Fibroblast of mammary gland (primary cell): Measurements from ENCODE around the gene SPSB3.
"Not testable (repeated sequence)": the region's sequence is repeated elsewhere in the genome, so short reads cannot be mapped to it uniquely, and the experiment has no call there.

Experiments used
- DNase-seq: peaks from one replicate; pipeline ENCODE4 v3.0.0-alpha.2; 2010; ENCODE audit warnings: low read depth
- H3K4me3 ChIP-seq: 2 replicates; pipeline ENCODE4 v1.5.1; 2011; ENCODE audit warnings: low read depth, mild to moderate bottlenecking, low read length, moderate library complexity; ENCODE audit not compliant: control insufficient read depth
- TF ChIP-seq, protein P1 (sequence below): conservative IDR thresholded peaks from 2 replicates; pipeline ENCODE4 v1.5.1; 2011; ENCODE audit warnings: low read depth, low read length, inconsistent platforms; ENCODE audit not compliant: control insufficient read depth, insufficient read depth

The SPSB3 gene

GRCh38 chr16:1808691-1809090 is 26.3 kb upstream of the SPSB3 start:
- H3K4me3 ChIP-seq, result no peak overlapping the region
- TF ChIP-seq, protein P1, sequence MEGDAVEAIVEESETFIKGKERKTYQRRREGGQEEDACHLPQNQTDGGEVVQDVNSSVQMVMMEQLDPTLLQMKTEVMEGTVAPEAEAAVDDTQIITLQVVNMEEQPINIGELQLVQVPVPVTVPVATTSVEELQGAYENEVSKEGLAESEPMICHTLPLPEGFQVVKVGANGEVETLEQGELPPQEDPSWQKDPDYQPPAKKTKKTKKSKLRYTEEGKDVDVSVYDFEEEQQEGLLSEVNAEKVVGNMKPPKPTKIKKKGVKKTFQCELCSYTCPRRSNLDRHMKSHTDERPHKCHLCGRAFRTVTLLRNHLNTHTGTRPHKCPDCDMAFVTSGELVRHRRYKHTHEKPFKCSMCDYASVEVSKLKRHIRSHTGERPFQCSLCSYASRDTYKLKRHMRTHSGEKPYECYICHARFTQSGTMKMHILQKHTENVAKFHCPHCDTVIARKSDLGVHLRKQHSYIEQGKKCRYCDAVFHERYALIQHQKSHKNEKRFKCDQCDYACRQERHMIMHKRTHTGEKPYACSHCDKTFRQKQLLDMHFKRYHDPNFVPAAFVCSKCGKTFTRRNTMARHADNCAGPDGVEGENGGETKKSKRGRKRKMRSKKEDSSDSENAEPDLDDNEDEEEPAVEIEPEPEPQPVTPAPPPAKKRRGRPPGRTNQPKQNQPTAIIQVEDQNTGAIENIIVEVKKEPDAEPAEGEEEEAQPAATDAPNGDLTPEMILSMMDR, result no peak
- no peak for DNase-seq

DNA sequence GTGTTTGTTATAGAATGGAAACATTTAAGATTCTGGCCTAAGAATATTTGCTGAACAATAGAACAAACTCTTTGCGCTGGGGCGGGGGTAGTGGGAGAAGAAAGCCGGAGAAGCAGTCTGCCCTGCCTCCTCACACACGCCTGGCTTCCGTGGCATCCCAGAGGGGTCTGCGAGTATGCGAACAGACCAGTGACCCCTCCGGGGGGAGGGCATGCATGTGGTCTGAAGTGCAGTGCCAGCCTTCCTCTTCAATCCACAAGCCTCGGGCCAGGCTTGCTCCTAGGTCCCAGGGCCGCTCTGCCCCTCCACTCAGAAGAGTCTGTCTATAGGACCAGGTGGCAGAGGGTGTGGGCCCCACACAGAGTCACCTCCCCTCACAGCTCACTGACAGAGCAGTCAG is 25.3 kb upstream of the SPSB3 start:
- TF ChIP-seq, protein P1, result no peak
- no peak for DNase-seq
- H3K4me3 ChIP-seq, result no peak overlapping the region

GRCh38 chr16:1800701-1801100 is 18.3 kb upstream of the SPSB3 start:
- H3K4me3 ChIP-seq, result no peak overlapping the region
- DNase-seq, result no peak
- TF ChIP-seq, protein P1, result no peak

GRCh38 chr16:1799263-1799662 is 16.9 kb upstream of the SPSB3 start:
- H3K4me3 ChIP-seq, DNase-seq: not testable (repeated sequence)

DNA sequence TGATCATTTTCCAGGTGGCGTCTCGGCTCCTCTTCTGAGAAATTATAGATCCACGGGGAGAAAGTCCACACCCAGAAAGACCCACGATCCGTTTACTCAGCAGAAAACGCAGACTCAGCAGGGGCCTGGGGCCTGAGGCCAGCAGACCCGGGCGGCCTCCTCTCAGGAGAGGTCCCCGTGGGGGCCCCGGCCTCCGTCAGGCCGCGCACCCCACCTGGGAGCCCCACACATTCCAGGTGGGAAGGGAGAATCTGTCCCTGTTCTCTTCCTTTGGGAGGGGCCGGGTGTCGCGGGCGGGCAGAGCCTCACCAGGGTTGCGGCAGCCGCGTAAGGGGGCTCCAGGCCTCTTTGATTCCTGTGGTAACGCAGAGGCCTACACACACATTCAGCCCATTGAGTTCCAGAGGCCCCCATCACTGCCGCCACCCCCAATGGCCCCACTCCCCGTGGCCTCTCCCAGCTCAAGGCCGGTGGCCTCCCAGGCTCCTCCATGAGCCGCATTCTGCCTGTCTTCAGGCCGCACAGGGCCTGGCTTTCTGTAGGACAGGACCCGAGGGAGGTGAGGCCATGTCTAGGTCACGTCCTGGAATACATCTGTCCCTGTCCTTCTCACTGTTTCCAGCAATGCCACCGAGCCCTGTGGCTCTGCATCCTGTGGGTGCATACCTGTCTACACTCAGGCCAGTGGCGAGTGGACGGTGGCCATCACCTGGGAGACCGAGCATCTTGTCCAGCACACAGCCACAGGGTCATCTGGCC is 12.7 kb upstream of the SPSB3 start:
- TF ChIP-seq, protein P1, result no peak
- DNase-seq, result no peak
- H3K4me3 ChIP-seq, result no peak overlapping the region

GRCh38 chr16:1794221-1794871 is 12.0 kb upstream of the SPSB3 start:
- no peak for DNase-seq
- TF ChIP-seq, protein P1, result no peak
- no peak overlapping the region for H3K4me3 ChIP-seq

DNA sequence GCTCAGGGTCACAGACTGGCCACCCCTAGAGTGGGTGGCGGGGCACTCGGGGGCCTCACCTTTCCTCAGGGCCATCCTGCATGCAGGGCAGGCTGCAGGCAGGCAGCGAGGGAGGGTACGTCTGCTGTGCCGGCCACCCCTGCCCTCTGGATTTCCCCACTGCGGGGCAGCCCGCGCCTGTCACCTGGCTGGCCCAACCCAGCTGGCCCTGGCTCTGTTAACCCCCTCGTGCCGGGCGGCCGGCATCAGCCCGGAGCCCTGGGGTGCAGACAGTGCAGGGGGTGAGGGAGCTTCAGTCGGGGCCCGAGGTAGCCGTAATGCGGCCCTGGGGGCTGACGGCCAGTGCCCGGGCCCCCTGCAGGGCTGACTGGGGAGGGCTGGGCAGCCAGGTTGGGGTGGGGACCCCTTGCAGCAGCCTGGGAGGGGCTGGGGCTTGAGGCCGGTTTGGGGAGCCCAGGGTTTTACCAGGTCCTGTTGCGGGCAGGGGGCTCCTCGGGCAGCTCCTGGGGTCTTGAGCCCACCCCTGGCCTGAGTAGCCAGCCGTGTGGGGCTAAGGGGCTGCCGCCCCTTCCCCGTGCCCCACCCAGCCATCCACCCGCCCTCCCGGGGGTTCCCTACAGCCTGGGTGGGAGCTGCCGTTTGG is 11.3 kb upstream of the SPSB3 start, which contains the start of gene IGFALS:
Gene IGFALS, minus strand, starts transcription at position 128 of the 643 bp plus-strand sequence. Its CDS starts 53 bp downstream, at position 75.
- no peak within 1 kb of the TSS for H3K4me3 ChIP-seq
- no peak for DNase-seq
- TF ChIP-seq, protein P1, result no peak
